GM10248 (cell line): ENCODE measurements around the gene CCNY.

Experiments
- CTCF ChIA-PET: fragments of 300-600 bp; sonication (Branson Sonifier 250); formaldehyde crosslinking; extraction: SDS; loops from one replicate; lab custom pipeline; 2021; ENCODE audit warnings: antibody characterized with exemption; lab: Yijun Ruan, JAX
- POLR2A ChIA-PET: fragments of 350-650 bp; sonication (Branson Sonifier 250); formaldehyde crosslinking; extraction: SDS; loops from one replicate; lab custom pipeline; 2020; ENCODE audit warnings: antibody characterized with exemption; lab: Yijun Ruan, JAX
- DNase-seq: peaks from one replicate; pipeline ENCODE4 v3.0.0; 2012; ENCODE audit errors: extremely low spot score
- CTCF ChIP-seq: IDR thresholded peaks from 2 replicates; pipeline ENCODE4 v1.5.1; 2012; ENCODE audit warnings: mild to moderate bottlenecking, low read depth; ENCODE audit errors: extremely low read depth, missing control alignments, control extremely low read depth

CCNY gene

GRCh38 chr10:35555962-35556930 lies 219.9 kb downstream of the CCNY start:
- no peak for TF ChIP-seq CTCF
- DNase-seq: no peak
- ChIA-PET POLR2A (no interaction called here), CTCF (interaction anchor here (1.2 to 6.2 kb wide), 2 partner anchors 6 to 10 kb away, joined by 3 to 59 read pairs; no protein-coding TSS in a partner anchor)

GRCh38 chr10:35558276-35558675 lies 222.0 kb downstream of the CCNY start:
- ChIA-PET CTCF (no interaction called here), POLR2A (no interaction called here)

GRCh38 chr10:35559416-35559815 lies 223.1 kb downstream of the CCNY start:
- POLR2A ChIA-PET: no interaction called here

More at GRCh38 chr10:35558276-35558675, 222.0 kb downstream of the CCNY start:
- TF ChIP-seq CTCF: no peak
- no peak for DNase-seq

GRCh38 chr10:35561715-35562114 lies 225.4 kb downstream of the CCNY start:
- DNase-seq: no peak
- ChIA-PET CTCF (interaction anchor here (0.9 to 5.5 kb wide), 6 partner anchors 9 to 178 kb away, joined by 3 to 93 read pairs (median 12); no protein-coding TSS in a partner anchor), POLR2A (no interaction called here)
- TF ChIP-seq CTCF: no peak

More at GRCh38 chr10:35559416-35559815, 223.1 kb downstream of the CCNY start:
- no peak for DNase-seq
- CTCF ChIA-PET: interaction anchor here (1.2 to 5.5 kb wide), 2 partner anchors 17 to 39 kb away, joined by 4 to 93 read pairs; no protein-coding TSS in a partner anchor
- no peak for TF ChIP-seq CTCF

- ChIA-PET POLR2A (no interaction called here), CTCF (interaction anchor here (0.6 to 5.5 kb wide), 34 partner anchors 9 to 1318 kb away, joined by 3 to 93 read pairs (median 4); partner anchors contain the start of gene CREM)
- no peak for TF ChIP-seq CTCF
- DNase-seq: no peak
Measured at GRCh38 chr10:35562427-35562826, 226.1 kb downstream of the CCNY start.

- POLR2A ChIA-PET: no interaction called here
- peak; percentile 93 for TF ChIP-seq CTCF
- CTCF ChIA-PET: interaction anchor here (0.6 to 5.5 kb wide), 42 partner anchors 10 to 1317 kb away, joined by 3 to 93 read pairs (median 4); partner anchors contain the start of gene CREM
- DNase-seq: peak; percentile 69
Measured at GRCh38 chr10:35563261-35563891, 227.1 kb downstream of the CCNY start.
